HepG2 (cell line): Measurements from ENCODE around the gene POLR2J. TPM values are rescaled to one million over a fixed set of nuclear protein-coding genes. Genes with fewer than 3 reads are reported as not detected.

Experiments used
- AFF4 ChIP-seq: sonication (generic); formaldehyde crosslinking; IDR thresholded peaks from 2 replicates; pipeline ENCODE4 v1.4.0; 2020; ENCODE audit warnings: missing genetic modification reagents
- CSRNP2 ChIP-seq: sonication (generic); formaldehyde crosslinking; conservative IDR thresholded peaks from 2 replicates; pipeline ENCODE4 v1.8.0; 2022; ENCODE audit warnings: low read depth, missing genetic modification reagents
- EED ChIP-seq: sonication (generic); formaldehyde crosslinking; IDR thresholded peaks from 2 replicates; pipeline ENCODE4 v1.5.0; 2020; ENCODE audit warnings: mild to moderate bottlenecking, missing genetic modification reagents
- SP1 ChIP-seq, 2 experiments: fragments of 450-650 bp in 1 of 2; sonication (generic) in 1 of 2; formaldehyde crosslinking in 1 of 2; IDR thresholded peaks; 2 replicates each; pipeline versions ENCODE4 v1.4.0 to v1.6.1; 2016 to 2020; ENCODE audit warnings: missing genetic modification reagents in 1 of 2
- ZBTB33 ChIP-seq: sonication (generic); formaldehyde crosslinking; IDR thresholded peaks from 2 replicates; pipeline ENCODE4 v1.4.0; 2020; ENCODE audit warnings: missing genetic modification reagents
- polyA plus RNA-seq, 8 experiments: library from polyadenylated mRNA; depleted of rRNA in 3 of 8; stranded (reverse) in 7 of 8; unstranded in 1 of 8; fragments of >200 nt; fragmentation: Illumina TruSeq in 4 of 8; extraction: Trizol in 4 of 8; gene quantifications; 2 replicates each; pipeline versions ENCODE4 v1.2.1 to v1.2.3, GENCODE V29; 2011 to 2016; ENCODE audit warnings: low read depth in 4 of 8, missing spikeins in 1 of 8, mixed read lengths in 1 of 8; ENCODE audit not compliant: insufficient read depth in 1 of 8
- total RNA-seq, 5 experiments: library from RNA; depleted of rRNA; stranded (reverse); fragments of >200 nt; fragmentation: Illumina TruSeq; extraction: Trizol; gene quantifications; 2 replicates each; pipeline ENCODE4 v1.2.3, GENCODE V29; 2016; ENCODE audit warnings: low read depth in 1 of 5

Gene POLR2J
- total and polyA plus RNA-seq, 2 of the 13 experiments (the other 11 are each of a cell fraction or from before 2014, with no cell fraction given), result 41.2 to 71.4 TPM

GRCh38 chr7:102469972-102470825 lies 8.5 kb downstream of the POLR2J start (continued):
- no peak for TF ChIP-seq AFF4
- no peak for TF ChIP-seq CSRNP2 (CRISPR knock-in tag)
- TF ChIP-seq ZBTB33 (CRISPR knock-in tag), result peak; percentile 16; the same call in 1 of the 2 replicates
- TF ChIP-seq SP1 (IDR thresholded peaks at IDR 0.05), result no peak
- TF ChIP-seq SP1 (CRISPR knock-in tag; IDR thresholded peaks at IDR 0.05), result no peak
- TF ChIP-seq EED (CRISPR knock-in tag), result no peak
